H1 (cell line): ENCODE measurements around the gene EXTL1. TPM values are rescaled to one million over a fixed set of nuclear protein-coding genes. Genes with fewer than 3 reads are reported as not detected.

ENCODE experiments used
- CTCF ChIA-PET: fragments of 300-600 bp; sonication (Branson Sonifier 250); formaldehyde crosslinking; loops from one replicate; lab custom pipeline; 2021; ENCODE audit not compliant: partially characterized antibody; lab: Charles Lee
- POLR2A ChIA-PET: fragments of 300-600 bp; sonication (Branson Sonifier 250); formaldehyde crosslinking; loops from one replicate; lab custom pipeline; 2021; ENCODE audit warnings: inconsistent platforms; ENCODE audit not compliant: partially characterized antibody; lab: Charles Lee
- DNase-seq, 2 experiments: peaks; one replicate each; pipeline versions ENCODE4 v3.0.0 to v3.0.0-alpha.2; 2010 to 2022; ENCODE audit warnings: low spot score in 2 of 2, low read depth in 1 of 2, mixed read lengths in 1 of 2
- FAIRE-seq: peaks from 2 replicates; lab custom pipeline; 2011; peaks lifted over from hg19 to GRCh38; lab: Jason Lieb, UNC
- H2AFZ ChIP-seq: 2 replicates; pipeline ENCODE4 v1.8.1; 2012; ENCODE audit warnings: low read length, inconsistent platforms
- H2AK5ac ChIP-seq: 2 replicates; pipeline ENCODE4 v1.6.1; 2013; ENCODE audit warnings: low read depth, low read length
- H2BK120ac ChIP-seq: replicated peaks from 2 replicates; pipeline ENCODE3; 2013; ENCODE audit warnings: low read depth, low read length, inconsistent platforms
- H2BK12ac ChIP-seq: 2 replicates; pipeline ENCODE4 v1.6.1; 2013; ENCODE audit warnings: low read depth, low read length
- H2BK15ac ChIP-seq: 2 replicates; pipeline ENCODE4 v1.6.1; 2013; ENCODE audit warnings: low read length
- H2BK20ac ChIP-seq: 2 replicates; pipeline ENCODE4 v1.6.1; 2013; ENCODE audit warnings: low read length
- H2BK5ac ChIP-seq: 2 replicates; pipeline ENCODE4 v1.6.1; 2013; ENCODE audit warnings: low read depth, low read length
- H3K14ac ChIP-seq: 2 replicates; pipeline ENCODE4 v1.6.1; 2013; ENCODE audit warnings: inconsistent platforms; ENCODE audit not compliant: insufficient read length
- H3K18ac ChIP-seq: 2 replicates; pipeline ENCODE4 v1.6.1; 2013; ENCODE audit warnings: low read length; ENCODE audit errors: extremely low read depth
- H3K23ac ChIP-seq: 2 replicates; pipeline ENCODE4 v1.6.1; 2013; ENCODE audit warnings: inconsistent platforms; ENCODE audit not compliant: insufficient read length
- H3K23me2 ChIP-seq: 2 replicates; pipeline ENCODE4 v1.6.1; 2013; ENCODE audit warnings: low read depth, low read length
- H3K27ac ChIP-seq: 2 replicates; pipeline ENCODE4 v1.6.1; 2011; ENCODE audit warnings: low read depth, low read length, inconsistent platforms
- H3K27me3 ChIP-seq, 4 experiments: replicated peaks in 1 of 4; 1 replicate in 1 of 4; 2 replicates in 3 of 4; pipeline versions ENCODE4 v1.6.1 to v1.8.1; 2011 to 2013; ENCODE audit warnings: low read length in 3 of 4, mild to moderate bottlenecking in 3 of 4, inconsistent platforms in 2 of 4, mixed read lengths in 2 of 4, moderate library complexity in 1 of 4; ENCODE audit not compliant: control insufficient read depth in 3 of 4, insufficient read depth in 3 of 4; ENCODE audit errors: extremely low read depth in 1 of 4
- H3K36me3 ChIP-seq, 4 experiments: 2 replicates each; pipeline versions ENCODE4 v1.6.1 to v1.8.1; 2011 to 2013; ENCODE audit warnings: mild to moderate bottlenecking in 4 of 4, low read length in 3 of 4, moderate library complexity in 2 of 4, control low read depth in 1 of 4, inconsistent platforms in 1 of 4; ENCODE audit not compliant: insufficient read depth in 4 of 4, control insufficient read depth in 2 of 4
- H3K4ac ChIP-seq: replicated peaks from 2 replicates; pipeline ENCODE3; 2013; ENCODE audit warnings: low read length, low read depth, mixed read lengths, inconsistent platforms; ENCODE audit not compliant: insufficient read length
- H3K4me1 ChIP-seq, 4 experiments: replicated peaks in 1 of 4; 1 replicate in 1 of 4; 2 replicates in 3 of 4; pipeline versions ENCODE4 v1.6.1 to v1.8.1; 2011 to 2013; ENCODE audit warnings: low read length in 3 of 4, inconsistent platforms in 2 of 4, mixed read lengths in 1 of 4; ENCODE audit not compliant: insufficient read depth in 4 of 4, control insufficient read depth in 3 of 4
- H3K4me2 ChIP-seq, 2 experiments: 2 replicates each; pipeline versions ENCODE4 v1.6.1 to v1.8.1; 2011 to 2013; ENCODE audit warnings: low read depth in 2 of 2, low read length in 2 of 2, control low read depth in 1 of 2, inconsistent platforms in 1 of 2, mild to moderate bottlenecking in 1 of 2; ENCODE audit not compliant: insufficient read depth in 1 of 2
- H3K4me3 ChIP-seq, 4 experiments: fragments of 200-600, 300-600 bp in 1 of 4; sonication (generic), shearing (Covaris generic), sonication (Bioruptor Twin) in 1 of 4; 2 replicates each; pipeline versions ENCODE4 v1.5.1 to v1.8.1; 2011 to 2016; ENCODE audit warnings: low read length in 4 of 4, low read depth in 3 of 4, control low read depth in 2 of 4, inconsistent platforms in 2 of 4, mild to moderate bottlenecking in 2 of 4, mixed read lengths in 1 of 4, moderate library complexity in 1 of 4; ENCODE audit not compliant: insufficient read depth in 2 of 4; ENCODE audit errors: extremely low read depth in 1 of 4
- H3K56ac ChIP-seq: replicated peaks from 2 replicates; pipeline ENCODE3; 2013; ENCODE audit warnings: low read depth, mild to moderate bottlenecking, mixed read lengths, low read length, inconsistent platforms; ENCODE audit not compliant: insufficient read length
- H3K79me1 ChIP-seq: 2 replicates; pipeline ENCODE4 v1.6.1; 2013; ENCODE audit warnings: low read depth, low read length, control low read depth
- H3K79me2 ChIP-seq, 2 experiments: 2 replicates each; pipeline versions ENCODE4 v1.6.1 to v1.8.1; 2012 to 2013; ENCODE audit warnings: low read length in 2 of 2, mild to moderate bottlenecking in 2 of 2, inconsistent platforms in 1 of 2; ENCODE audit not compliant: insufficient read depth in 2 of 2, control insufficient read depth in 1 of 2
- H3K9ac ChIP-seq, 4 experiments: replicated peaks in 1 of 4; 1 replicate in 1 of 4; 2 replicates in 3 of 4; pipeline versions ENCODE4 v1.6.1 to v1.8.1; 2011 to 2013; ENCODE audit warnings: low read depth in 3 of 4, low read length in 3 of 4, control low read depth in 2 of 4, mild to moderate bottlenecking in 2 of 4, moderate library complexity in 2 of 4, inconsistent platforms in 1 of 4; ENCODE audit errors: extremely low read depth in 1 of 4
- H3K9me3 ChIP-seq, 2 experiments: 2 replicates each; pipeline versions ENCODE4 v1.6.1 to v1.8.1; 2012 to 2013; ENCODE audit warnings: mild to moderate bottlenecking in 2 of 2, moderate library complexity in 2 of 2, control low read depth in 1 of 2, inconsistent platforms in 1 of 2, low read depth in 1 of 2, low read length in 1 of 2, mixed read lengths in 1 of 2; ENCODE audit not compliant: insufficient read depth in 2 of 2
- H4K20me1 ChIP-seq, 2 experiments: replicated peaks in 1 of 2; 2 replicates each; pipeline versions ENCODE3 to v1.8.1; 2011 to 2013; ENCODE audit warnings: inconsistent platforms in 2 of 2, low read length in 2 of 2, mild to moderate bottlenecking in 1 of 2; ENCODE audit not compliant: insufficient read depth in 2 of 2, control insufficient read depth in 1 of 2
- H4K5ac ChIP-seq: 2 replicates; pipeline ENCODE4 v1.6.1; 2013; ENCODE audit warnings: low read length, low read depth, mixed read lengths, inconsistent platforms; ENCODE audit not compliant: insufficient read length
- H4K8ac ChIP-seq: 2 replicates; pipeline ENCODE4 v1.8.0; 2013; ENCODE audit warnings: mild to moderate bottlenecking, moderate library complexity, low read length, inconsistent platforms; ENCODE audit not compliant: insufficient read depth; ENCODE audit errors: extremely low read depth
- H4K91ac ChIP-seq: replicated peaks from 2 replicates; pipeline ENCODE3; 2013; ENCODE audit warnings: low read length, mixed read lengths, inconsistent platforms; ENCODE audit not compliant: insufficient read length
- RAD21 ChIP-seq, 2 experiments: IDR thresholded peaks in 1 of 2; conservative IDR thresholded peaks in 1 of 2; 2 replicates each; pipeline ENCODE4 v1.6.1; 2011; ENCODE audit warnings: low read depth in 2 of 2, low read length in 2 of 2, improper control_type of control experiment in 1 of 2, inconsistent platforms in 1 of 2, mild to moderate bottlenecking in 1 of 2, moderate library complexity in 1 of 2
- SP2 ChIP-seq: IDR thresholded peaks from 2 replicates; pipeline ENCODE4 v1.6.1; 2012; ENCODE audit warnings: mild to moderate bottlenecking, low read length, inconsistent platforms
- WGBS, 2 experiments: shearing (Covaris generic) in 1 of 2; methylation state at CpG; one replicate each; pipeline versions ENCODE4 v1.1.6 to v1.1.7; 2013 to 2015; ENCODE audit warnings: low lambda C conversion rate in 2 of 2, mixed read lengths in 2 of 2, inconsistent platforms in 1 of 2, low coverage in 1 of 2, missing lambda C conversion rate in 1 of 2; ENCODE audit not compliant: insufficient replicate concordance in 2 of 2, insufficient coverage in 1 of 2, insufficient read length in 1 of 2; ENCODE audit errors: extremely low coverage in 1 of 2, missing lambda C conversion rate in 1 of 2; 5-methylcytosine and 5-hydroxymethylcytosine counted together
- polyA plus RNA-seq, 7 experiments: library from polyadenylated mRNA; depleted of rRNA in 3 of 7; stranded (reverse) in 5 of 7; unstranded in 2 of 7; fragments of >200 nt in 5 of 7; fragments of 200-250 nt in 2 of 7; gene quantifications; 1 replicate in 5 of 7; 2 replicates in 1 of 7; 4 replicates in 1 of 7; pipeline versions ENCODE4 v1.2.1 to v1.2.3, GENCODE V29; 2011 to 2013; ENCODE audit warnings: missing spikeins in 2 of 7, mixed read lengths in 2 of 7
- total RNA-seq: library from RNA; stranded (reverse); fragmentation: NEBNext Ultra II Directional; extraction: Animal tissue kit (Norgen Biotek cat#: 25700); gene quantifications from 2 replicates; pipeline ENCODE4 v1.2.1, GENCODE V29; 2021
- TF ChIP-seq, protein P1 (sequence below), 3 experiments: IDR thresholded peaks; 1 replicate in 2 of 3; 2 replicates in 1 of 3; pipeline versions ENCODE4 v1.5.1 to v1.6.1; 2011; ENCODE audit warnings: low read length in 3 of 3, mild to moderate bottlenecking in 3 of 3, inconsistent platforms in 2 of 3, low read depth in 1 of 3, moderate library complexity in 1 of 3; ENCODE audit not compliant: insufficient read depth in 1 of 3; ENCODE audit errors: control extremely low read depth in 1 of 3
- TF ChIP-seq, protein P2 (sequence below): IDR thresholded peaks from 2 replicates; pipeline ENCODE4 v1.6.1; 2012; ENCODE audit warnings: inconsistent platforms

EXTL1 gene
- total and polyA plus RNA-seq, 2 of the 8 experiments (the other 6 are each of a cell fraction or from before 2014, with no cell fraction given) = 0.89 to 1.2 TPM

DNA sequence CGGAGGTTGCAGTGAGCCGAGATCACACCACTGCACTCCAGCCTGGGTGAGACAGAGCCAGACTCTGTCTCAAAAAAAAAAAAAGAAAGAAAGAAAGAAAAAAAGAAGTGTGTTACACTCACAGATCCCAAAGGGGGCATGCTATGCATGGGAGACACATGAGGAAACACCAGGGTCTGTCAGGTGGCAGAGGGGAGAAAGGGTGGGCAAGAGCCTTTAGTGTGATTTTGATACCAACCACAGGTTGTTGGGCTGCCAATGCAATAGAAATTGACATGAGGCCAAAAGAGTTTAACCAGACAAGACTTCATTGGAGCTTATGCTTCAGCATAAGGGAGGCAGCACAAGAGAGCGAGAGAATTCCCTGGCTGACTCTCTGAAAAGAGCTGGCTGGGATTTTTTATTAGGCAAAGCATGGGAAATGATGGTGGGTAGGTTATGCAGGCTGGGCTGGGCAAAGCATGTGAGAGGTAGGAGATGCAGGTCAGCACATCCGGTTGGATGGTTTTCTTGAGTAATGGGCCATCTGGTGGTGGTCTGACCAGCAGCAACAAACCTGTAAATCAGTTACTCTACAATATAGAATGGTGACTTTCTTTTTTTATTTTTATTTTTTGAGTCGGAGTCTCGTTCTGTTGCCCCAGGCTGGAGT is 11.7 kb upstream of the EXTL1 start:
- Histone ChIP-seq H3K18ac (no peak overlapping the region), H3K27me3 (no peaks in the 10 kb centered on the region), H3K4me1 (peaks cover 0 to 5% (median 3%) of the 10 kb centered on the region in 4 experiments; a peak in 6 of 7 replicates), H2BK12ac (no peak overlapping the region), H3K4me3 (no peak overlapping the region), H2BK15ac (peak overlapping the region; percentile 61; the same call in 1 of the 2 replicates), H2AK5ac (no peak overlapping the region), H2BK20ac (no peak overlapping the region), H4K5ac (no peak overlapping the region), H3K23me2 (no peaks in the 10 kb centered on the region)
- peak; percentile 52 to 57 for TF ChIP-seq RAD21 (IDR thresholded peaks at IDR 0.05 in 1 of 2, conservative IDR thresholded peaks at IDR 0.05 in 1 of 2; ENCODE audit: low read depth in 2 of 2, low read length in 2 of 2)
- TF ChIP-seq SP2 = no peak
- TF ChIP-seq, protein P1, sequence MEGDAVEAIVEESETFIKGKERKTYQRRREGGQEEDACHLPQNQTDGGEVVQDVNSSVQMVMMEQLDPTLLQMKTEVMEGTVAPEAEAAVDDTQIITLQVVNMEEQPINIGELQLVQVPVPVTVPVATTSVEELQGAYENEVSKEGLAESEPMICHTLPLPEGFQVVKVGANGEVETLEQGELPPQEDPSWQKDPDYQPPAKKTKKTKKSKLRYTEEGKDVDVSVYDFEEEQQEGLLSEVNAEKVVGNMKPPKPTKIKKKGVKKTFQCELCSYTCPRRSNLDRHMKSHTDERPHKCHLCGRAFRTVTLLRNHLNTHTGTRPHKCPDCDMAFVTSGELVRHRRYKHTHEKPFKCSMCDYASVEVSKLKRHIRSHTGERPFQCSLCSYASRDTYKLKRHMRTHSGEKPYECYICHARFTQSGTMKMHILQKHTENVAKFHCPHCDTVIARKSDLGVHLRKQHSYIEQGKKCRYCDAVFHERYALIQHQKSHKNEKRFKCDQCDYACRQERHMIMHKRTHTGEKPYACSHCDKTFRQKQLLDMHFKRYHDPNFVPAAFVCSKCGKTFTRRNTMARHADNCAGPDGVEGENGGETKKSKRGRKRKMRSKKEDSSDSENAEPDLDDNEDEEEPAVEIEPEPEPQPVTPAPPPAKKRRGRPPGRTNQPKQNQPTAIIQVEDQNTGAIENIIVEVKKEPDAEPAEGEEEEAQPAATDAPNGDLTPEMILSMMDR (IDR thresholded peaks at IDR 0.05; ENCODE audit: control extremely low read depth in 1 of 3, insufficient read depth in 1 of 3, low read depth in 1 of 3, low read length in 3 of 3) = peak; percentile 36 to 63 (median 58)
- TF ChIP-seq, protein P2, sequence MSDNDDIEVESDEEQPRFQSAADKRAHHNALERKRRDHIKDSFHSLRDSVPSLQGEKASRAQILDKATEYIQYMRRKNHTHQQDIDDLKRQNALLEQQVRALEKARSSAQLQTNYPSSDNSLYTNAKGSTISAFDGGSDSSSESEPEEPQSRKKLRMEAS = peak; percentile 52; the same call in 1 of the 2 replicates
- TF ChIP-seq, all 59 proteins: peak for 3
- no peaks in the 10 kb centered on the region for H3K36me3 ChIP-seq
- ChIA-PET CTCF (interaction anchor here (0.6 to 5.8 kb wide), 28 partner anchors 8 to 460 kb away, joined by 3 to 66 read pairs (median 4); partner anchors contain the start of genes EXTL1, MTFR1L and PAFAH2), POLR2A (interaction anchor here (0.7 to 1.4 kb wide), 3 partner anchors 13 to 152 kb away, joined by 3 to 4 read pairs (median 3); partner anchors contain the start of gene PAFAH2)
- H2BK120ac ChIP-seq = no peak overlapping the region
- no peak overlapping the region for H2AFZ ChIP-seq
- peak; percentile 25 to 62 for DNase-seq
- no peak overlapping the region for H3K56ac ChIP-seq
- no peaks in the 10 kb centered on the region for H3K79me1 ChIP-seq
- H4K20me1 ChIP-seq = no peaks in the 10 kb centered on the region
- no peaks in the 10 kb centered on the region for H3K79me2 ChIP-seq
- no peak overlapping the region for H3K14ac ChIP-seq
- no peak overlapping the region for H3K4me2 ChIP-seq
- no peak overlapping the region for H3K27ac ChIP-seq
- H2BK5ac ChIP-seq = no peak overlapping the region
- H3K9ac ChIP-seq = no peak overlapping the region
- no peak overlapping the region for H3K23ac ChIP-seq
- H4K8ac ChIP-seq = no peak overlapping the region
- H4K91ac ChIP-seq = no peak overlapping the region
- peak; percentile 72 for FAIRE-seq
- H3K4ac ChIP-seq = no peak overlapping the region
- WGBS, 2 experiments = 58% methylated on average over 4 of the region's 6 CpGs; no CpG with 5 or more reads in 1 of the 2 experiments
- H3K9me3 ChIP-seq = no peaks in the 10 kb centered on the region
